ENCODE results near the gene PTH1R.

GRCh38 chr3:46948830-46949671 is 71.5 kb downstream of the PTH1R start:
- TF ChIP-seq POLR2AphosphoS5 (IDR thresholded peaks at IDR 0.05) = peak in 2 of 3 donors; percentile 39 to 61
- TF ChIP-seq, protein P1, sequence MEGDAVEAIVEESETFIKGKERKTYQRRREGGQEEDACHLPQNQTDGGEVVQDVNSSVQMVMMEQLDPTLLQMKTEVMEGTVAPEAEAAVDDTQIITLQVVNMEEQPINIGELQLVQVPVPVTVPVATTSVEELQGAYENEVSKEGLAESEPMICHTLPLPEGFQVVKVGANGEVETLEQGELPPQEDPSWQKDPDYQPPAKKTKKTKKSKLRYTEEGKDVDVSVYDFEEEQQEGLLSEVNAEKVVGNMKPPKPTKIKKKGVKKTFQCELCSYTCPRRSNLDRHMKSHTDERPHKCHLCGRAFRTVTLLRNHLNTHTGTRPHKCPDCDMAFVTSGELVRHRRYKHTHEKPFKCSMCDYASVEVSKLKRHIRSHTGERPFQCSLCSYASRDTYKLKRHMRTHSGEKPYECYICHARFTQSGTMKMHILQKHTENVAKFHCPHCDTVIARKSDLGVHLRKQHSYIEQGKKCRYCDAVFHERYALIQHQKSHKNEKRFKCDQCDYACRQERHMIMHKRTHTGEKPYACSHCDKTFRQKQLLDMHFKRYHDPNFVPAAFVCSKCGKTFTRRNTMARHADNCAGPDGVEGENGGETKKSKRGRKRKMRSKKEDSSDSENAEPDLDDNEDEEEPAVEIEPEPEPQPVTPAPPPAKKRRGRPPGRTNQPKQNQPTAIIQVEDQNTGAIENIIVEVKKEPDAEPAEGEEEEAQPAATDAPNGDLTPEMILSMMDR (IDR thresholded peaks at IDR 0.05) = no peak

All from stomach (tissue), 4 donors.